ENCODE data around the gene PSMD4. TPM values are rescaled to one million over a fixed set of nuclear protein-coding genes. Genes with fewer than 3 reads are reported as not detected.

The PSMD4 gene
- total and polyA plus RNA-seq, 8 donors, result 53.7 to 104 (median 82.7) TPM

DNA sequence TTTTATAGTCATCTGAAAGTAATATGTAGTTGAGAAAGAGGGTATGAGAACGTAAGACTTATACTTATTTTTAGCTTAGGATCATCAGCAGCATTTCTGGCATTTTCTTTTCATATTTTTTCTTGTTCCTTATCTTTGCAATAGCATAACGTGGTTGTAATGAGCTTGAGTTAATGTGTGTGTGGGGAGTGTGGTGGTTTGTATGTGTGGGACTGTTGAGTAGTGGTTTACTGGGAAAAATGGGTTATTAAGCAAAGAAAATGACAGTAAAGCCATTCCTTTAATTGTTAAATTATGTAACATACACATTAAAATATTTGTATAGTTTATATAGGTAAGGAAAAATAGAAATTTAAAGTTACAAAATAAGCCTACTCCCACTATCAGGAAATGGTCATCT, 41.0 kb upstream of the PSMD4 start:
- H3K27me3 ChIP-seq, result no peaks in the 10 kb centered on the region
- no peaks in the 10 kb centered on the region for H3K9me3 ChIP-seq
- DNase-seq (no peak), FAIRE-seq (no peak), ATAC-seq (no peak)
- TF ChIP-seq, protein P1, sequence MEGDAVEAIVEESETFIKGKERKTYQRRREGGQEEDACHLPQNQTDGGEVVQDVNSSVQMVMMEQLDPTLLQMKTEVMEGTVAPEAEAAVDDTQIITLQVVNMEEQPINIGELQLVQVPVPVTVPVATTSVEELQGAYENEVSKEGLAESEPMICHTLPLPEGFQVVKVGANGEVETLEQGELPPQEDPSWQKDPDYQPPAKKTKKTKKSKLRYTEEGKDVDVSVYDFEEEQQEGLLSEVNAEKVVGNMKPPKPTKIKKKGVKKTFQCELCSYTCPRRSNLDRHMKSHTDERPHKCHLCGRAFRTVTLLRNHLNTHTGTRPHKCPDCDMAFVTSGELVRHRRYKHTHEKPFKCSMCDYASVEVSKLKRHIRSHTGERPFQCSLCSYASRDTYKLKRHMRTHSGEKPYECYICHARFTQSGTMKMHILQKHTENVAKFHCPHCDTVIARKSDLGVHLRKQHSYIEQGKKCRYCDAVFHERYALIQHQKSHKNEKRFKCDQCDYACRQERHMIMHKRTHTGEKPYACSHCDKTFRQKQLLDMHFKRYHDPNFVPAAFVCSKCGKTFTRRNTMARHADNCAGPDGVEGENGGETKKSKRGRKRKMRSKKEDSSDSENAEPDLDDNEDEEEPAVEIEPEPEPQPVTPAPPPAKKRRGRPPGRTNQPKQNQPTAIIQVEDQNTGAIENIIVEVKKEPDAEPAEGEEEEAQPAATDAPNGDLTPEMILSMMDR (IDR thresholded peaks at IDR 0.05), result no peak
- H3K4me3 ChIP-seq, result no peak overlapping the region
- WGBS, 2 donors, result 21 to 41% methylated on average over 2 of the region's 2 CpGs
- no peaks in the 10 kb centered on the region for H3K36me3 ChIP-seq
- intact Hi-C loops (cut with DNase I), result no loop called here
- H3K4me1 ChIP-seq, result peaks cover 0 to 8% (median 6%) of the 10 kb centered on the region in 3 donors
- H3K27ac ChIP-seq, result no peak overlapping the region

DNA sequence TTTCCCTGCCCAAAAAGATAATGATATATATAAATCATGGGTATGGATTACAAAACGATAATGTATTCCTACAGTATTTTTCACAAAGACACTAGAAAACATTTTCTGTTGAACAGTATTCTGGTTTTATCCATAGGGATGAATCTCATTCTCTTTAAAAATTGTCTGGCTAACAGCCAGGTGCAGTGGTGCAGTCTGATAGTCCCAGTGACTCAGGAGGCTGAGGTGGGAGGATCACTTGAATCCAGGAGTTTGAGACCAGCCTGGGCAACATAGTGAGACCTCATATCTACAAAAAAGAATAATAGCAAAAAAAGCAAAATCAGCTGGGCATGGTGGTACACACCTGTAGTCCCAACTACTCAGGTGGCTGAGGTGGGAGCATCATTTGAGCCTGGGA, 32.9 kb upstream of the PSMD4 start:
- ATAC-seq (no peak), FAIRE-seq (no peak)

DNA sequence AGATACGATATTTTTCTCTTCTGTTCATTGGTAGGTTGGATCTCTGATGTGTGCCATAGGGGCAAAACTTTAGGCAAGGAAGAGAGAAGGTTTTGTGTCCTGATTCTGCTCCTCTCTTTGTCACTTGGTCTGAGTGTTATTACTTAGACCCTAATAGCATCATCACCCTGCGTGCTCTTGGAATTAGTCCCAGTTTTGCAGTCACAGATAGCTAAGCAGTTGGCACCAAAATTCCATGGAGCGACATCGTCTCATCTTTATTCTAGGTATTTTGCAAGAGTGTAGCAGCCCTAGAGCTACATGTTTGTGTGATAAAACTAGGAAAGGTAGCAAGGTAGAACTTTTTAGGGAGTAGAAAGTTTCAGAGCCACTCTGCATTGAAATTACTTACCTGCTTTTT, 32.4 kb upstream of the PSMD4 start:
- H3K4me3 ChIP-seq, result no peak overlapping the region
- no peak overlapping the region for H3K27ac ChIP-seq
- H3K9me3 ChIP-seq, result no peaks in the 10 kb centered on the region
- WGBS, 2 donors, result 82 to 89% methylated on average over 4 of the region's 4 CpGs
- intact Hi-C loops (cut with DNase I), result no loop called here
- no peak for FAIRE-seq
- H3K27me3 ChIP-seq, result no peaks in the 10 kb centered on the region
- DNase-seq, result no peak
- TF ChIP-seq, protein P1 (IDR thresholded peaks at IDR 0.05), result no peak
- H3K36me3 ChIP-seq, result peaks cover 0 to 4% (median under 1%) of the 10 kb centered on the region in 3 donors
- ATAC-seq, result no peak
- peaks cover 0 to 3% (median under 1%) of the 10 kb centered on the region in 3 donors for H3K4me1 ChIP-seq

More for the DNA sequence above, 32.9 kb upstream of the PSMD4 start:
- Histone ChIP-seq H3K9me3 (no peaks in the 10 kb centered on the region), H3K27ac (no peak overlapping the region), H3K36me3 (peaks cover 0 to 4% (median 0%) of the 10 kb centered on the region in 3 donors), H3K4me1 (peaks cover 0 to 6% (median 4%) of the 10 kb centered on the region in 3 donors), H3K4me3 (no peak overlapping the region), H3K27me3 (no peaks in the 10 kb centered on the region)
- TF ChIP-seq, protein P1 (IDR thresholded peaks at IDR 0.05), result no peak
- no peak for DNase-seq
- WGBS, 2 donors, result 86 to 90% methylated on average over 1 of the region's 1 CpG
- intact Hi-C loops (cut with DNase I), result no loop called here

DNA sequence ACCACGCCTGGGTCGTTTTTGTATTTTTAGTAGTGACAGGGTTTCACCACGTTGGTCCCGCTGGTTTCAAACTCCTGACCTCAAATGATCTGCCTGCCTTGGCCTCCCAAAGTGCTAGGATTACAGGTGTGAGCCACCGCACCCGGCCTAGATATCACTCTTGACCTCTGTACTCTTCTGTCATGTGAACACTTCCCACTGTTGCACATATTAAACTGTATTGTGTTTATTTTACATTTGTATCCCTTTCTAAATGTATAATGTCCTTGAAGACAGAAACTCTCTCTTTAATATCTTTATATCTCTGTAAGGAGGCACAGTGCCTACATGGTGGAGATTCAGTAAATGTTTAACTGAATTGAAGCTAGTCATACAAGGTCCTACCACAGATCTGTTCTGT, 19.3 kb upstream of the PSMD4 start:
- FAIRE-seq (no peak), DNase-seq (no peak), ATAC-seq (no peak)
- no peak overlapping the region for H3K27ac ChIP-seq
- intact Hi-C loops (cut with DNase I), result no loop called here
- H3K36me3 ChIP-seq, result peaks cover 0 to 86% (median 20%) of the 10 kb centered on the region in 3 donors
- no peak overlapping the region for H3K4me3 ChIP-seq
- H3K4me1 ChIP-seq, result no peaks in the 10 kb centered on the region
- TF ChIP-seq, protein P1 (IDR thresholded peaks at IDR 0.05), result no peak
- no peaks in the 10 kb centered on the region for H3K27me3 ChIP-seq
- H3K9me3 ChIP-seq, result no peaks in the 10 kb centered on the region
- 80 to 91% methylated on average over 6 of the region's 6 CpGs for WGBS, 2 donors

DNA sequence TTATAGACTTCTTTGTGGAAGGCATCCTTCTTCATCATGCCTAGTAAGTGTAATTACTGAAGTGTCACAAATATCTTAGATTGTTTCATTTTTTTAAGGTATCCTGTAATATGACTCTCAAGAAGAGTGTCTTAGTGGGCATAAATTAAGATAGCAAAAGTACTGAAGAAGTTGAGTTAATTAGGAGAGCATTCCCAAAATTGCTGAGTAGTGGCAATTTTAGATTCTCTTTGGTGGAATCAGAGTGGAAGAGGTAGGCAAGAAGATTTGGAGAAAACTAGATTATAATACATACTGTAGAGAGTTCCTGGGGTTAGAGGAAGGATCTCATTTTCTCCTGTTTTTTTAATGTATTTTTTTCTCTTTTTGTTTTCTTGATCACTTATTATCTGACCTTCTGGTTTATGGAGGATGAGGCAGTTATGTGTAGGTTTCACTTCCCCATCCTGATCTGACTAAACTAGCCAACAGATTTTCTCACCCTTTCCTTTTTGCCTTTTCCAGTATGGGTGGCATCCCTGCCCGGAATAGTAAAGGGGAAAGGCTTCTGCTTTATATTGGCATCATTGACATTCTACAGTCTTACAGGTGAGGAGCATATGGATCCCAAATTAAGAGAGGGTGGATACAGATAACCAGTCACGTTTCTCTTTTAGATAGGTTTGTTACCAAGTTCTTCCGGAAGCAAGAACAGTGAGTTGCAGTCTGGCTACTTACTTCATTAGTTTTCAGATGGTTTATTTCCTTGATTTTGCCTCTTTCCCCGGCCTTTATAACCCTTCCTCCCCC, 16.7 kb upstream of the PSMD4 start:
- Histone ChIP-seq H3K27ac (no peak overlapping the region), H3K36me3 (peaks cover 0 to 83% (median 14%) of the 10 kb centered on the region in 3 donors), H3K4me3 (no peak overlapping the region), H3K9me3 (no peaks in the 10 kb centered on the region), H3K27me3 (no peaks in the 10 kb centered on the region), H3K4me1 (no peaks in the 10 kb centered on the region)
- intact Hi-C loops (cut with DNase I), result no loop called here
- 81 to 86% methylated on average over 4 of the region's 4 CpGs for WGBS, 2 donors
- no peak for FAIRE-seq
- TF ChIP-seq, protein P1 (IDR thresholded peaks at IDR 0.05), result no peak
- DNase-seq, result no peak
- no peak for ATAC-seq

Measured in pancreas (tissue), 10 donors.